UCSD-AML1 (cell line): Measurements from ENCODE around the gene FERMT1.
"Not testable (repeated sequence)": the region's sequence is repeated elsewhere in the genome, so short reads cannot be mapped to it uniquely, and the experiment has no call there.

Experiments
- DNase-seq: peaks from one replicate; lab custom pipeline; 2025; ENCODE audit not compliant: unreplicated experiment; lab: John Stamatoyannopoulos, UW

The FERMT1 gene

DNA sequence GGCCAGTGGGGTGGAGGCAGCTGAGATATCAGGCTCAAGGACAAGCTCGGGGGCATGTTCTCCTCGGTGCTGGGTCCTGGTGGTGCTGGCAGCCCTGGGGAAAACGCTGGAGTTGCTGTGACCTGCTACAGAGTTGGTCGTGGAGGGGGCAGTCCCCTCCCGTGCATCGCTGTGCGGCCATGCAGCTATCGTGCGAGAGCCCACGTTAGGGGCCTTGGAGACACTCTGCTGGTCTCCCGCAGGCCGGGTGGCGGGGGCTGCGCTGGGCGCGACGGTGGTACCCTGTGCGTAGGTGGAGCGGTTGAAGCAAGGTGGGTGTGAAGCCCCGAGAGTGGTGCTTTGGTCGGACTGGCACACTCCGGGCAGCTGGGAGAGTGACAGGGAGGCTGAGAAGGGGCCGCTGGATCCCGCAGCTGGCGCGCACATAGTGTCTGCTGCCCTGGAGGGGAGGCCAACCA is 81.0 kb downstream of the FERMT1 start:
- no peak for DNase-seq

DNA sequence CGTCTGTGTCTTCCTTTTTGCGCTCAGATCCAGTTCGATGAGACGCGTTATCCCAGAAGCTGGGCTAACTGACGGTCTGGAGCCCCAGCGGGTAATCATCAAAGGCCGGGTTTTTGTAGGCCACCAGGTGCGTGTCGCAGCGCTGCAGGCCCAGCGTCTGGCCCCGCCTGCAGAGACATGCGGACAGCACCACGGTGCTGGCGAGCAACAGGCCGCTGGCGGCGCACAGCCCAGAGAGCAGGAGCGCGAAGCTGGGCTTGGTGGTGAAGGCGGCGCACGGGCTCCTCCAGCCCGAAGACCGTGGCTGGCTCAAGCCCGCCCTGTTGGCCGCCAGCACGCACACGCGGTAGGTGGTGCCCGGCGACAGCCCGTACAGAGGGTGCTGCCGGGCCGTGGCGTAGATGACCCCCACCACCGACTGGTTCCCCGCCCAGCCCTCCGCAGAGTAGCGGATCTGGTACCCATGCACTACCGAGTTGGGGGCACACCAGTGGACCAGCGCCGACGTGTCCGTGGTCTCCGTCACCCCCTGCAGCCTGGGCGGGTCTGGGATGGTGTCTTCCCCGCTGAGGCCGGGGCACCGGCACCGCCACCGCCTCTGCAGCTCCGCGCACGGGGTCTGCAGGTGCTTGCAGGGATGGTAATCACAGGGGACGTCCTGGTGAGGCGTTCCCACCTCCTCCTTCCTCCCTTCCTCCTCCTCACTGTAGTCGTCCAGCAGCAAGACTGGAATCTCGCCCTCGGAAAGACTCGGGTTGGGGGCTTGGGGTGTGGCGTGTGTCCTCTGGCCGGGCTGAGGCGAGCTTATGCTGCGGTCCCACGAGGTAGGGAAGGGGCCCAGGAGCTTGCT is 81.6 kb downstream of the FERMT1 start:
- DNase-seq: no peak

- DNase-seq: no peak
These were observed 82.3 kb downstream of the FERMT1 start for GRCh38 chr20:6040540-6040939.

DNA sequence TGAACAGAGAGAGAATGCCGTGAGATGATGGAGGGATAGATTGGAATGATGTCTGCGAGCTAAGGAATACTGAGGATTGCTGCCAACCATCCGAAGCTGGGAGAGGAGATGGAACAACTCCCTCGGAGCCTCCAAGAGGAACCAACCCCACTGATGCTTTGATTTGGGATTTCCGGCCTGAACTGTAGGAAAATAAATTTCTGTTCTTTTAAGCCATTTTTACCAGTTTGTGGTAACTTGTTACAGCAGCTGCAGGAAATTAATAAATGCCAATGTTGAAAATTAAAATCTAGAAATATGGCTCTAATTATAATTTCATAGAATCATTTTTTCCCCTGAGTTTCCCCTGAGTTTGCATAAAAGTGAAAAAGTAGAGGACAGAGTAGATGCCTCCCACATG is 83.1 kb downstream of the FERMT1 start:
- DNase-seq: no peak

DNA sequence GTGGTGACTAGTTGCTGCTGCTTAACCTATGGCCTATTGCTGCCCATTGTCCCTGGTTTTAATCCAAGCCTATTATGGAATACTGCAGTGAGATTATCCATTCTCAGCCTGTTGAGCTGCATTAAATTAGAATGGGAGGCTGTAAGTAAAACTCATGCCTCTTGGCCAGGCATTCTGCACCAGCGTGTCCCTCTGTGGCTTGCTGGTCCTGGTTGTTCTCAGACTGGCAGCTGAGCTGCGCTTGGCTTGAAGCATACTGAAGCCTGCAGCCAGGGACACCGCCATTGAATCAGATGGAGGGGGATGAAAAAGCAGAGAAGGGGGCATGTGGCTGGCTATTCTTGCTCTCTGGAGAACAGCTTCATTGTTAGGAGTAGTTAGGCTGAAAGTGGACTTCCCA is 84.6 kb downstream of the FERMT1 start:
- DNase-seq: no peak

GRCh38 chr20:6037082-6037481 is 85.7 kb downstream of the FERMT1 start:
- DNase-seq: no peak

DNA sequence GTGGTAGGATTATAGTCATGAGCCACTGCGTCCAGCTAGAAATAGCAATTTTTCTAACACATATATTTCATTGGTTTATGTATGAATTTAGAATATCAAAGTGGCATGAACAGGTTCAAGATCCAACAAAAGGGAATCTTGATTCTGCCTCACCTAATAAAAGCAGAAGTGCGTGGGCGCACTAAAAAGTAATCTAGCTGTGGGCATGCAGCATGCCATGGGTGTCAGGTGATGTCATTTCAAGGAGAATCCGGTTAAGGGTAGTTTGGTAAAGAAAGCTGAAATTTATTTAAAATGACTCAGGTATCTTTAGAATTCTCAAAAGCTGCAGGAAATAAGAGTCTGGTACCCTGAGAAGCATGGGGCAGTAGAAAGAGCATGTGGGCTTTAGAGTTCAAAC is 86.6 kb downstream of the FERMT1 start:
- DNase-seq: no peak

- DNase-seq: no peak
These were observed 88.5 kb downstream of the FERMT1 start for GRCh38 chr20:6034134-6034969.

DNA sequence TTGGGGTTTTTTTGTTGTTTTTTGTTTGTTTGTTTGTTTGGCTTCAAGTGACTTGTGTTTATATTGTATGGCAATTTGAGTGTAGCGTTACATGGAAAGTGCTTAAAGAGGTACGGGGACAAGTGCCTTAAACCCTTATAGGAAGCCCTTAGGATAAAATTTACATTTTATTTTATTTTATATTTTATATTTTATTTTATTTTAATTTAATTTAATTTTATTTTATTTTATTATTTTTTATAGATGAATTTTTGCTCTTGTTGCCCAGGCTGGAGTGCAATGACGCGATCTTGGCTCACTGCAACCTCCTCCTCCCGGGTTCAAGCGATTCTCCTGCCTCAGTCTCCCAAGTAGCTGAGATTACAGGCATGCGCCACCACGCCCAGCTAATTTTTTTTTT is 89.9 kb downstream of the FERMT1 start:
- DNase-seq: not testable (repeated sequence)

DNA sequence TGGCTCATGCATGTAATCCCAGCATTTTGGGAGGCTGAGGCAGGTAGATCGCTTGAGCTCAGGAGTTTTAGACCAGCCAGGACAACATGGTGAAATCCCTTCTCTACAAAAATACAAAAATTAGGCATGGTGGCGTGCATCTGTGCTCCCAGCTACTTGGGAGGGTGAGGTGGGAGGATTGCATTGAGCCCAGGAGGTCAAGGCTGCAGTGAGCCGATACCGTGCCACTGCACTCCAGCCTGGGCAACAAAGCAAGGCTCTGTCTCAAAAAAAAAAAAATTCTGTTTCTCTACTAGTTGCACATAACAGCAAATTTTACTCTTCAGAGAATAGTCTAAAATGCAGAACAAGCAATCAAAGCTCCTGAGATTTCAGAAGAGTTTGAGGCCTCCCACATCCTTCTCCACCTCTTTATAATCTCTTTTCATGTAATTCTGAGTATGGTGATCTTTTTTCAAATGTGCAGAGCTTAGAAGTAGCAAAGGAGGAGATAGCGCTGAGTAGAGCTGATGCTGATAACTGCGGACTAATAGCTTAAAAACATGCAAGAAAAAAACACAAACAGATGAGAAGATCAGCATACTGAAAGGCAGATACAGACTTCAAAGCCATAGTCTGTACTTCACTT is 92.3 kb downstream of the FERMT1 start:
- DNase-seq: no peak

- DNase-seq: no peak
These were observed 93.3 kb downstream of the FERMT1 start for GRCh38 chr20:6029538-6029937.

DNA sequence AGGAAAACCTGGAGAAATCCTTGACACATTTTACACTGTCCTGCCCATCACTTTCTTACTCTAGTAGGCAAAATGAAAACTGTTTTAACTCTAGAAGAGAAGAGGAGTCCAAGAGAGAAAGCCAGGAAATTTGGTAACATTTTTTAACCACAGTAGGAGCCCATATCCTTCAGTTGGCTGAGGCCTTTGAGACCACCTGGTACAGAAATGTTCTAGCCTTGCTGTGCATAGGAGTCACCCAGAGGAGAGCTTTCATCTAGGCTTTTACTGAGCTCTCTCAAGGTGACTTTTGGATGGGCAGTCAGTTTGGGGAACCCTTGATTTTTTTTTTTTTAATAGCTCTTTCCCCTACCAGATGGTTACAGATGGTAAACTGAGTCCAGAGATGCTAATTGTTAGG is 94.0 kb downstream of the FERMT1 start:
- DNase-seq: no peak

GRCh38 chr20:6026051-6026450 is 96.8 kb downstream of the FERMT1 start:
- DNase-seq: no peak
